Activated gamma-delta T cell treated with anti-CD3 and anti-CD28 coated beads, Interleukin-2, amount 50 U/mL, for 16 hours (primary cell): ENCODE results near the gene XIRP1.
A peak's percentile ranks its signal among the peaks of the same experiment; 100 is the strongest.

Experiments used
- DNase-seq: peaks from one replicate; pipeline ENCODE4 v3.0.0-alpha.2; 2020; ENCODE audit warnings: low read depth

The XIRP1 gene

GRCh38 chr3:39166932-39167532, 25.4 kb downstream of the XIRP1 start:
- DNase-seq = no peak

GRCh38 chr3:39166134-39166710, 26.2 kb downstream of the XIRP1 start:
- no peak for DNase-seq

GRCh38 chr3:39165518-39165917, 26.9 kb downstream of the XIRP1 start:
- no peak for DNase-seq

GRCh38 chr3:39164414-39164813, 28.0 kb downstream of the XIRP1 start:
- no peak for DNase-seq

GRCh38 chr3:39158148-39158715, 34.2 kb downstream of the XIRP1 start:
- no peak for DNase-seq

- DNase-seq = no peak
Measured at GRCh38 chr3:39157359-39157758, 35.0 kb downstream of the XIRP1 start.

GRCh38 chr3:39156421-39156820, 36.0 kb downstream of the XIRP1 start:
- DNase-seq = no peak

- no peak for DNase-seq
Measured at GRCh38 chr3:39154280-39155021, 37.9 kb downstream of the XIRP1 start.

- no peak for DNase-seq
Measured at GRCh38 chr3:39153977-39154279, 38.5 kb downstream of the XIRP1 start.

- DNase-seq = peak; percentile 41
Measured at GRCh38 chr3:39150803-39151631, 41.4 kb downstream of the XIRP1 start.

GRCh38 chr3:39150148-39150802, 42.1 kb downstream of the XIRP1 start:
- DNase-seq = no peak

- DNase-seq = no peak
Measured at GRCh38 chr3:39149498-39150147, 42.8 kb downstream of the XIRP1 start.

GRCh38 chr3:39149059-39149455, 43.3 kb downstream of the XIRP1 start:
- no peak for DNase-seq

- DNase-seq = no peak
Measured at GRCh38 chr3:39148435-39149058, 43.8 kb downstream of the XIRP1 start.

- DNase-seq = no peak
Measured at GRCh38 chr3:39147711-39148434, 44.5 kb downstream of the XIRP1 start.

- peak; percentile 49 for DNase-seq
Measured at GRCh38 chr3:39146611-39147591, 45.5 kb downstream of the XIRP1 start.

- DNase-seq = no peak
Measured at GRCh38 chr3:39146083-39146501, 46.3 kb downstream of the XIRP1 start.

GRCh38 chr3:39144748-39145380, 47.5 kb downstream of the XIRP1 start:
- DNase-seq = no peak
